OCI-LY7 (cell line): ENCODE results near the gene HARBI1. TPM values are rescaled to one million over a fixed set of nuclear protein-coding genes. Genes with fewer than 3 reads are reported as not detected.

Source experiments
- BruUV-seq: library from RNA; stranded (reverse); fragments of 400-500 nt; replicated peaks from 2 replicates; lab custom pipeline; 2021; lab: Mats Ljungman, UMichigan
- CTCF ChIA-PET: fragments of 300-600 bp; sonication (Branson Sonifier 250); formaldehyde crosslinking; loops from one replicate; lab custom pipeline; 2022; ENCODE audit warnings: antibody characterized with exemption; ENCODE audit not compliant: unreplicated experiment; lab: Charles Lee
- POLR2A ChIA-PET: fragments of 300-600 bp; sonication (Branson Sonifier 250); formaldehyde crosslinking; loops from one replicate; lab custom pipeline; 2022; ENCODE audit warnings: antibody characterized with exemption; lab: Charles Lee
- DNase-seq: peaks from one replicate; pipeline ENCODE4 v3.0.0-alpha.2; 2015; ENCODE audit warnings: low spot score
- H2AFZ ChIP-seq: fragments of 200-600 bp; sonication (generic), shearing (Covaris generic); 2 replicates; pipeline ENCODE4 v1.6.1; 2014; ENCODE audit warnings: mild to moderate bottlenecking, antibody characterized with exemption, low read length, moderate library complexity
- H3K27ac ChIP-seq: fragments of 200-600 bp; sonication (generic); 2 replicates; pipeline ENCODE4 v1.5.1; 2014; ENCODE audit warnings: mixed run types, low read depth, mild to moderate bottlenecking, moderate library complexity, low read length, inconsistent platforms; ENCODE audit not compliant: poor library complexity, severe bottlenecking
- H3K36me3 ChIP-seq: fragments of 200-600 bp; sonication (generic); 2 replicates; pipeline ENCODE4 v1.6.1; 2014; ENCODE audit warnings: mild to moderate bottlenecking, antibody characterized with exemption, low read length, moderate library complexity, mixed read lengths; ENCODE audit not compliant: insufficient read depth
- H3K4me1 ChIP-seq: fragments of 200-600 bp; sonication (generic); 2 replicates; pipeline ENCODE4 v1.5.1; 2014; ENCODE audit warnings: mild to moderate bottlenecking, low read length; ENCODE audit not compliant: insufficient read depth, poor library complexity, severe bottlenecking
- H3K4me2 ChIP-seq: fragments of 200-600 bp; sonication (generic); 2 replicates; pipeline ENCODE4 v1.6.1; 2014; ENCODE audit warnings: mild to moderate bottlenecking, low read length
- H3K4me3 ChIP-seq: fragments of 200-600 bp; sonication (generic); 2 replicates; pipeline ENCODE4 v1.5.1; 2014; ENCODE audit warnings: mild to moderate bottlenecking, low read depth, low read length; ENCODE audit not compliant: poor library complexity, severe bottlenecking
- H3K79me2 ChIP-seq: fragments of 200-600 bp; sonication (generic); 2 replicates; pipeline ENCODE4 v1.6.1; 2016; ENCODE audit warnings: low read depth, mild to moderate bottlenecking, low read length, moderate library complexity, mixed read lengths; ENCODE audit not compliant: insufficient read depth
- H3K9me2 ChIP-seq: fragments of 200-600 bp; sonication (generic); 2 replicates; pipeline ENCODE4 v1.6.1; 2016; ENCODE audit warnings: mild to moderate bottlenecking, low read length, mixed read lengths; ENCODE audit not compliant: insufficient read depth
- H3K9me3 ChIP-seq: fragments of 200-600 bp; sonication (generic); 2 replicates; pipeline ENCODE4 v1.6.1; 2014; ENCODE audit warnings: mild to moderate bottlenecking, mixed run types, low read length, mixed read lengths
- H4K20me1 ChIP-seq: fragments of 200-600 bp; sonication (generic); 2 replicates; pipeline ENCODE4 v1.6.1; 2014; ENCODE audit warnings: mild to moderate bottlenecking, antibody characterized with exemption, low read length, moderate library complexity, mixed read lengths; ENCODE audit not compliant: insufficient read depth
- CTCF ChIP-seq: fragments of 200-600 bp; sonication (generic); conservative IDR thresholded peaks from 2 replicates; pipeline ENCODE4 v1.5.1; 2014; ENCODE audit warnings: mild to moderate bottlenecking, antibody characterized with exemption, low read length, moderate library complexity, mixed read lengths
- EZH2phosphoT487 ChIP-seq: fragments of 200-600 bp; sonication (generic); IDR thresholded peaks from 2 replicates; pipeline ENCODE4 v1.6.1; 2018; ENCODE audit warnings: low read depth, borderline replicate concordance, mild to moderate bottlenecking, mixed run types, antibody characterized with exemption, low read length, moderate library complexity, mixed read lengths
- intact Hi-C: fragments of 100-400 bp; cut with micrococcal nuclease; formaldehyde crosslinking; loops from one replicate; pipeline ENCODE4 v1.10.0; 2022; ENCODE audit not compliant: unreplicated experiment
- total RNA-seq, 2 experiments: library from RNA; depleted of rRNA in 1 of 2; stranded (reverse); fragments of >200 nt in 1 of 2; shearing (Covaris generic) in 1 of 2; gene quantifications; 2 replicates each; pipeline ENCODE4 v1.2.3, GENCODE V29; 2014 to 2022

Gene HARBI1
- total RNA-seq, 2 experiments from 2014 or later = 4.8 to 8.4 TPM

DNA sequence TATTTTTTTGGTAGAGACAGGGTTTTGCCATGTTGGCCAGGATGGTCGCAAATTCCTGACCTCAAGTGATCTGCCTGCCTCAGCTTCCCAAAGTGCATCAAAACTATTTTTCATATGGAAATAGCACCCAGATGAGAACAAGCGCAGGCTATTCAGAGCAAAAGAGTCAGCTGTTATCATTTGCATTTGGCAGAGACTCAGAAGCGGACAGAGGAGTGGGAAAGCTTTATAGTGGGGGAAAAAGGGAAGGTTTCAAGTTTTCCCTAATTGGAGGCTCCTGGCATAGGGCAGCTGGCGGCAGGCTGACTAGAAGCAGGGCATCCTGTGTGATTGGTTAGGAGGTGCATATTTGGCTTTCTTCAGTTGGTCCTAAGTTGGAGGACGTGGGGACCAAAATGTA, 20.5 kb upstream of the HARBI1 start:
- no peaks in the 10 kb centered on the region for H4K20me1 ChIP-seq
- TF ChIP-seq CTCF (no peak), EZH2phosphoT487 (no peak)
- DNase-seq = no peak
- ChIA-PET CTCF (no interaction called here), POLR2A (no interaction called here)
- H3K4me1 ChIP-seq = no peaks in the 10 kb centered on the region
- H3K79me2 ChIP-seq = no peaks in the 10 kb centered on the region
- peaks cover 19% of the 10 kb centered on the region for H3K36me3 ChIP-seq
- no peak overlapping the region for H3K27ac ChIP-seq
- no peaks in the 10 kb centered on the region for H3K9me2 ChIP-seq
- no peak overlapping the region for H3K4me2 ChIP-seq
- no peak overlapping the region for H2AFZ ChIP-seq
- H3K4me3 ChIP-seq = no peak overlapping the region
- peaks cover 1% of the 10 kb centered on the region; the same call in 1 of the 2 replicates for H3K9me3 ChIP-seq
- intact Hi-C loops = no loop called here
- BruUV-seq = no TSS peak

- BruUV-seq = no TSS peak
- POLR2A ChIA-PET = interaction anchor here (0.6 kb wide), 1 partner anchor 566 kb away, joined by 3 read pairs; no protein-coding TSS in a partner anchor
- H3K79me2 ChIP-seq = no peaks in the 10 kb centered on the region
- TF ChIP-seq EZH2phosphoT487 (no peak), CTCF (no peak)
- intact Hi-C loops = no loop called here
- H3K4me3 ChIP-seq = no peak overlapping the region
- no peak overlapping the region for H2AFZ ChIP-seq
- H4K20me1 ChIP-seq = no peaks in the 10 kb centered on the region
- no peaks in the 10 kb centered on the region for H3K4me1 ChIP-seq
- no peak for DNase-seq
- CTCF ChIA-PET = no interaction called here
- no peaks in the 10 kb centered on the region for H3K9me2 ChIP-seq
- H3K27ac ChIP-seq = no peak overlapping the region
- peaks cover 29% of the 10 kb centered on the region for H3K36me3 ChIP-seq
- H3K4me2 ChIP-seq = no peak overlapping the region
- H3K9me3 ChIP-seq = no peaks in the 10 kb centered on the region
Observed at GRCh38 chr11:46635557-46636139, 18.6 kb upstream of the HARBI1 start.

GRCh38 chr11:46633291-46634217, 16.5 kb upstream of the HARBI1 start:
- H3K9me2 ChIP-seq = no peaks in the 10 kb centered on the region
- no TSS peak for BruUV-seq
- H3K9me3 ChIP-seq = no peaks in the 10 kb centered on the region
- H3K36me3 ChIP-seq = peaks cover 31% of the 10 kb centered on the region
- ChIA-PET POLR2A (no interaction called here), CTCF (no interaction called here)
- no peak overlapping the region for H2AFZ ChIP-seq
- no peak overlapping the region for H3K27ac ChIP-seq
- no peaks in the 10 kb centered on the region for H3K79me2 ChIP-seq
- no peak overlapping the region for H3K4me3 ChIP-seq
- DNase-seq = no peak
- TF ChIP-seq CTCF = no peak
- TF ChIP-seq EZH2phosphoT487 = no peak
- no peaks in the 10 kb centered on the region for H4K20me1 ChIP-seq
- H3K4me1 ChIP-seq = no peaks in the 10 kb centered on the region
- no peak overlapping the region for H3K4me2 ChIP-seq
- intact Hi-C loops = no loop called here
